GM18498 (cell line): ENCODE results near the gene GLT1D1.
A peak's percentile ranks its signal among the peaks of the same experiment; 100 is the strongest.

Source experiments
- ATAC-seq: cut with Tn5 transposase; IDR thresholded peaks from one replicate; pipeline ENCODE4 v1.9.1; 2021; ENCODE audit warnings: mild to moderate bottlenecking, moderate library complexity; ENCODE audit not compliant: unreplicated experiment

GLT1D1 gene

GRCh38 chr12:128911861-128912260 lies 58.6 kb downstream of the GLT1D1 start:
- no peak for ATAC-seq

- peak; percentile 97 for ATAC-seq
These were observed 61.8 kb downstream of the GLT1D1 start for GRCh38 chr12:128914908-128915563.

GRCh38 chr12:128916425-128916824 lies 63.1 kb downstream of the GLT1D1 start:
- no peak for ATAC-seq

GRCh38 chr12:128918481-128919260 lies 65.4 kb downstream of the GLT1D1 start:
- ATAC-seq = no peak

- no peak for ATAC-seq
These were observed 67.2 kb downstream of the GLT1D1 start for GRCh38 chr12:128920468-128920867.

- no peak for ATAC-seq
These were observed 75.1 kb downstream of the GLT1D1 start for GRCh38 chr12:128928361-128928760.

GRCh38 chr12:128929057-128929456 lies 75.8 kb downstream of the GLT1D1 start:
- ATAC-seq = no peak

- no peak for ATAC-seq
These were observed 77.3 kb downstream of the GLT1D1 start for GRCh38 chr12:128930606-128931005.

- ATAC-seq = no peak
These were observed 79.2 kb downstream of the GLT1D1 start for GRCh38 chr12:128932521-128932920.

- no peak for ATAC-seq
These were observed 79.8 kb downstream of the GLT1D1 start for GRCh38 chr12:128933039-128933438.

- ATAC-seq = no peak
These were observed 80.6 kb downstream of the GLT1D1 start for GRCh38 chr12:128933926-128934325.

GRCh38 chr12:128938886-128939285 lies 85.6 kb downstream of the GLT1D1 start:
- no peak for ATAC-seq

- no peak for ATAC-seq
These were observed 87.0 kb downstream of the GLT1D1 start for GRCh38 chr12:128940090-128940888.

- no peak for ATAC-seq
These were observed 87.7 kb downstream of the GLT1D1 start for GRCh38 chr12:128940974-128941373.

- no peak for ATAC-seq
These were observed 89.7 kb downstream of the GLT1D1 start for GRCh38 chr12:128942960-128943477.

- ATAC-seq = no peak
These were observed 91.7 kb downstream of the GLT1D1 start for GRCh38 chr12:128944956-128945355.

- no peak for ATAC-seq
These were observed 93.9 kb downstream of the GLT1D1 start for GRCh38 chr12:128947209-128947608.

GRCh38 chr12:128949086-128949485 lies 95.8 kb downstream of the GLT1D1 start:
- ATAC-seq = no peak

GRCh38 chr12:128951448-128951847 lies 98.2 kb downstream of the GLT1D1 start:
- no peak for ATAC-seq

- no peak for ATAC-seq
These were observed 103.5 kb downstream of the GLT1D1 start for GRCh38 chr12:128956755-128957154.

- ATAC-seq = no peak
These were observed 106.6 kb downstream of the GLT1D1 start for GRCh38 chr12:128959901-128960300.
